HFF-Myc (cell line): ENCODE data around the gene RBL1.
"Not testable (repeated sequence)": the region's sequence is repeated elsewhere in the genome, so short reads cannot be mapped to it uniquely, and the experiment has no call there.

Experiments used
- DNase-seq: peaks from one replicate; pipeline ENCODE4 v3.0.0-alpha.2; 2011; ENCODE audit warnings: low read depth; ENCODE audit errors: extremely low read depth
- H3K4me3 ChIP-seq: replicated peaks from 2 replicates; pipeline ENCODE4 v1.5.1; 2011; ENCODE audit warnings: low read depth, mild to moderate bottlenecking, control low read depth, low read length
- CTCF ChIP-seq: IDR thresholded peaks from 2 replicates; pipeline ENCODE4 v1.5.1; 2012; ENCODE audit warnings: mild to moderate bottlenecking, low read depth, low read length, control low read depth; ENCODE audit errors: missing control alignments

The RBL1 gene

GRCh38 chr20:36969478-36970186, 126.2 kb downstream of the RBL1 start:
- DNase-seq = no peak
- no peak overlapping the region for H3K4me3 ChIP-seq
- TF ChIP-seq CTCF = no peak

- no peak for TF ChIP-seq CTCF
- H3K4me3 ChIP-seq = no peak overlapping the region
- DNase-seq = no peak
Observed at GRCh38 chr20:36969051-36969450, 126.7 kb downstream of the RBL1 start.

GRCh38 chr20:36967636-36968035, 128.2 kb downstream of the RBL1 start:
- no peak overlapping the region for H3K4me3 ChIP-seq
- TF ChIP-seq CTCF = no peak
- no peak for DNase-seq

GRCh38 chr20:36966965-36967364, 128.8 kb downstream of the RBL1 start:
- DNase-seq, H3K4me3 ChIP-seq: not testable (repeated sequence)

- H3K4me3 ChIP-seq, DNase-seq: not testable (repeated sequence)
Observed at GRCh38 chr20:36962354-36962941, 133.3 kb downstream of the RBL1 start.

GRCh38 chr20:36959242-36959641, 136.6 kb downstream of the RBL1 start:
- DNase-seq = no peak
- TF ChIP-seq CTCF = no peak
- no peak overlapping the region for H3K4me3 ChIP-seq

GRCh38 chr20:36957875-36958667, 137.7 kb downstream of the RBL1 start:
- no peak for DNase-seq
- TF ChIP-seq CTCF = no peak

More at GRCh38 chr20:36957875-36958667, 137.7 kb downstream of the RBL1 start:
- H3K4me3 ChIP-seq = no peak overlapping the region
